H9 (cell line): Measurements from ENCODE around the gene TSPAN6. TPM values are rescaled to one million over a fixed set of nuclear protein-coding genes. Genes with fewer than 3 reads are reported as not detected.

Experiments used
- DNase-seq: peaks from one replicate; pipeline ENCODE4 v3.0.0-alpha.2; 2017
- H2AFZ ChIP-seq: one replicate; pipeline ENCODE4 v1.6.1; 2013; ENCODE audit warnings: mild to moderate bottlenecking, low read length, control low read depth, moderate library complexity
- H2AK5ac ChIP-seq: 2 replicates; pipeline ENCODE4 v1.6.1; 2013; ENCODE audit warnings: low read length, control low read depth, mixed read lengths; ENCODE audit not compliant: insufficient read length
- H2BK120ac ChIP-seq: one replicate; pipeline ENCODE4 v1.6.1; 2013; ENCODE audit warnings: low read depth, mild to moderate bottlenecking, low read length, control low read depth, inconsistent platforms; ENCODE audit not compliant: poor library complexity, severe bottlenecking
- H2BK12ac ChIP-seq: 2 replicates; pipeline ENCODE4 v1.6.1; 2013; ENCODE audit warnings: low read length, control low read depth, mixed read lengths, low read depth; ENCODE audit not compliant: insufficient read length
- H2BK15ac ChIP-seq: 2 replicates; pipeline ENCODE4 v1.6.1; 2013; ENCODE audit warnings: low read depth, low read length, control low read depth
- H2BK20ac ChIP-seq: one replicate; pipeline ENCODE4 v1.6.1; 2013; ENCODE audit warnings: low read depth, mild to moderate bottlenecking, low read length, control low read depth, inconsistent platforms; ENCODE audit not compliant: poor library complexity, severe bottlenecking
- H2BK5ac ChIP-seq: 2 replicates; pipeline ENCODE4 v1.6.1; 2013; ENCODE audit warnings: low read length, control low read depth, mixed read lengths; ENCODE audit not compliant: insufficient read length
- H3K14ac ChIP-seq: 2 replicates; pipeline ENCODE4 v1.6.1; 2013; ENCODE audit warnings: low read length, control low read depth; ENCODE audit not compliant: insufficient read depth
- H3K18ac ChIP-seq: 2 replicates; pipeline ENCODE4 v1.6.1; 2013; ENCODE audit warnings: low read depth, mild to moderate bottlenecking, mixed read lengths, low read length, control low read depth; ENCODE audit not compliant: insufficient read length
- H3K23ac ChIP-seq: 2 replicates; pipeline ENCODE4 v1.6.1; 2013; ENCODE audit warnings: low read length, control low read depth, mixed read lengths, low read depth; ENCODE audit not compliant: insufficient read length
- H3K23me2 ChIP-seq: 2 replicates; pipeline ENCODE4 v1.6.1; 2013; ENCODE audit warnings: low read depth, mild to moderate bottlenecking, mixed read lengths, low read length, control low read depth; ENCODE audit not compliant: insufficient read length, poor library complexity, severe bottlenecking
- H3K27ac ChIP-seq: 2 replicates; pipeline ENCODE4 v1.5.1; 2013; ENCODE audit warnings: low read length, control low read depth, mixed read lengths, low read depth; ENCODE audit not compliant: insufficient read length
- H3K27me3 ChIP-seq: 2 replicates; pipeline ENCODE4 v1.6.1; 2013; ENCODE audit warnings: low read length, control low read depth, inconsistent platforms; ENCODE audit not compliant: insufficient read depth
- H3K4ac ChIP-seq: 2 replicates; pipeline ENCODE4 v1.6.1; 2013; ENCODE audit warnings: low read depth, mild to moderate bottlenecking, control low read depth, inconsistent platforms, low read length, moderate library complexity
- H3K4me1 ChIP-seq: 2 replicates; pipeline ENCODE4 v1.6.1; 2013; ENCODE audit warnings: low read length, control low read depth, inconsistent platforms; ENCODE audit not compliant: insufficient read depth
- H3K4me2 ChIP-seq: 2 replicates; pipeline ENCODE4 v1.6.1; 2013; ENCODE audit warnings: low read length, control low read depth, mixed read lengths; ENCODE audit not compliant: insufficient read length, insufficient read depth
- H3K56ac ChIP-seq: 2 replicates; pipeline ENCODE4 v1.6.1; 2013; ENCODE audit warnings: low read depth, mild to moderate bottlenecking, mixed read lengths, low read length, control low read depth; ENCODE audit not compliant: insufficient read length
- H3K79me1 ChIP-seq: 2 replicates; pipeline ENCODE4 v1.6.1; 2013; ENCODE audit warnings: low read depth, mild to moderate bottlenecking, moderate library complexity, low read length, control low read depth, inconsistent platforms; ENCODE audit not compliant: insufficient read depth, poor library complexity, severe bottlenecking
- H3K79me2 ChIP-seq: 2 replicates; pipeline ENCODE4 v1.6.1; 2013; ENCODE audit warnings: low read length, control low read depth, inconsistent platforms; ENCODE audit not compliant: insufficient read depth
- H3K9ac ChIP-seq: 2 replicates; pipeline ENCODE4 v1.6.1; 2013; ENCODE audit warnings: low read length, control low read depth, mixed read lengths; ENCODE audit not compliant: insufficient read length; ENCODE audit errors: extremely low read depth
- H3K9me3 ChIP-seq: one replicate; pipeline ENCODE4 v1.6.1; 2013; ENCODE audit warnings: low read depth, low read length, inconsistent platforms; ENCODE audit not compliant: control insufficient read depth
- H3T11ph ChIP-seq: one replicate; pipeline ENCODE4 v1.6.1; 2013; ENCODE audit warnings: mild to moderate bottlenecking, low read length, control low read depth, inconsistent platforms
- H4K20me1 ChIP-seq: one replicate; pipeline ENCODE4 v1.6.1; 2013; ENCODE audit not compliant: control insufficient read depth, insufficient read length, insufficient read depth
- H4K5ac ChIP-seq: 2 replicates; pipeline ENCODE4 v1.6.1; 2013; ENCODE audit warnings: low read depth, mild to moderate bottlenecking, mixed read lengths, low read length, control low read depth; ENCODE audit not compliant: insufficient read length
- H4K8ac ChIP-seq: replicated peaks from 2 replicates; pipeline ENCODE4 v1.6.1; 2013; ENCODE audit warnings: low read length, control low read depth, mixed read lengths, low read depth; ENCODE audit not compliant: insufficient read length
- H4K91ac ChIP-seq: 2 replicates; pipeline ENCODE4 v1.6.1; 2013; ENCODE audit warnings: low read depth, mild to moderate bottlenecking, moderate library complexity, mixed read lengths, low read length, control low read depth; ENCODE audit not compliant: insufficient read length
- H3K27ac Mint-ChIP-seq, 3 experiments: 2 replicates in 2 of 3; 3 replicates in 1 of 3; pipeline ENCODE4 v1.8.0; 2020 to 2021; ENCODE audit warnings: mixed read lengths in 3 of 3, mild to moderate bottlenecking in 1 of 3, moderate library complexity in 1 of 3
- H3K27me3 Mint-ChIP-seq: 2 replicates; pipeline ENCODE4 v1.8.0; 2021; ENCODE audit warnings: low read depth, mild to moderate bottlenecking, moderate library complexity, mixed read lengths
- H3K36me3 Mint-ChIP-seq, 3 experiments: 2 replicates in 2 of 3; 3 replicates in 1 of 3; pipeline ENCODE4 v1.8.0; 2020 to 2021; ENCODE audit warnings: low read depth in 3 of 3, mixed read lengths in 3 of 3; ENCODE audit not compliant: insufficient read depth in 1 of 3
- H3K4me1 Mint-ChIP-seq, 2 experiments: 2 replicates each; pipeline ENCODE4 v1.8.0; 2020; ENCODE audit warnings: mixed read lengths in 2 of 2
- H3K4me3 Mint-ChIP-seq, 2 experiments: 2 replicates in 1 of 2; 3 replicates in 1 of 2; pipeline ENCODE4 v1.8.0; 2020 to 2021; ENCODE audit warnings: mild to moderate bottlenecking in 2 of 2, mixed read lengths in 2 of 2, moderate library complexity in 1 of 2
- H3K9me3 Mint-ChIP-seq, 2 experiments: 2 replicates in 1 of 2; 3 replicates in 1 of 2; pipeline ENCODE4 v1.8.0; 2020; ENCODE audit warnings: mild to moderate bottlenecking in 2 of 2, mixed read lengths in 2 of 2, moderate library complexity in 1 of 2
- WGBS: extraction: QIAGEN DNeasy Blood & Tissue Kit; methylation state at CpG from one replicate; pipeline ENCODE4 v1.1.7; 2013; ENCODE audit warnings: missing lambda C conversion rate, low lambda C conversion rate, mixed read lengths; ENCODE audit not compliant: insufficient read length; ENCODE audit errors: extremely low coverage; 5-methylcytosine and 5-hydroxymethylcytosine counted together
- total RNA-seq: library from RNA; stranded (reverse); gene quantifications from 2 replicates; pipeline ENCODE4 v1.2.1, GENCODE V29; 2021
- TF ChIP-seq, protein P1 (sequence below): fragments of 200-600 bp; sonication (generic); conservative IDR thresholded peaks from 3 replicates; pipeline ENCODE4 v1.8.0; 2021; ENCODE audit warnings: antibody characterized with exemption, mild to moderate bottlenecking

TSPAN6 gene
- total RNA-seq, 1 experiment from 2014 or later: 61.3 TPM

GRCh38 chrX:100672966-100673365 lies 36.4 kb upstream of the TSPAN6 start:
- Histone ChIP-seq H4K91ac (no peak overlapping the region), H3K79me1 (no peaks in the 10 kb centered on the region), H3K4ac (no peak overlapping the region), H4K20me1 (no peaks in the 10 kb centered on the region), H2BK120ac (no peak overlapping the region), H3K56ac (no peak overlapping the region), H3K14ac (no peak overlapping the region), H3K4me1 (no peaks in the 10 kb centered on the region), H3K9ac (no peak overlapping the region), H2AFZ (no peak overlapping the region), H3K23ac (no peak overlapping the region), H4K8ac (no peak overlapping the region), H3K23me2 (no peaks in the 10 kb centered on the region), H3K27me3 (no peaks in the 10 kb centered on the region), H3K4me2 (no peak overlapping the region), H2AK5ac (no peak overlapping the region), H2BK20ac (no peak overlapping the region), H3K79me2 (no peaks in the 10 kb centered on the region), H3K27ac (no peak overlapping the region), H2BK5ac (no peak overlapping the region), H2BK15ac (no peak overlapping the region), H3K9me3 (peaks cover 5% of the 10 kb centered on the region), H3T11ph (no peak overlapping the region), H4K5ac (no peak overlapping the region), H2BK12ac (no peak overlapping the region), H3K18ac (no peak overlapping the region)
- peaks cover 5 to 66% of the 10 kb centered on the region in 2 experiments; a peak in 3 of 5 replicates for H3K9me3 Mint-ChIP-seq
- TF ChIP-seq, protein P1, sequence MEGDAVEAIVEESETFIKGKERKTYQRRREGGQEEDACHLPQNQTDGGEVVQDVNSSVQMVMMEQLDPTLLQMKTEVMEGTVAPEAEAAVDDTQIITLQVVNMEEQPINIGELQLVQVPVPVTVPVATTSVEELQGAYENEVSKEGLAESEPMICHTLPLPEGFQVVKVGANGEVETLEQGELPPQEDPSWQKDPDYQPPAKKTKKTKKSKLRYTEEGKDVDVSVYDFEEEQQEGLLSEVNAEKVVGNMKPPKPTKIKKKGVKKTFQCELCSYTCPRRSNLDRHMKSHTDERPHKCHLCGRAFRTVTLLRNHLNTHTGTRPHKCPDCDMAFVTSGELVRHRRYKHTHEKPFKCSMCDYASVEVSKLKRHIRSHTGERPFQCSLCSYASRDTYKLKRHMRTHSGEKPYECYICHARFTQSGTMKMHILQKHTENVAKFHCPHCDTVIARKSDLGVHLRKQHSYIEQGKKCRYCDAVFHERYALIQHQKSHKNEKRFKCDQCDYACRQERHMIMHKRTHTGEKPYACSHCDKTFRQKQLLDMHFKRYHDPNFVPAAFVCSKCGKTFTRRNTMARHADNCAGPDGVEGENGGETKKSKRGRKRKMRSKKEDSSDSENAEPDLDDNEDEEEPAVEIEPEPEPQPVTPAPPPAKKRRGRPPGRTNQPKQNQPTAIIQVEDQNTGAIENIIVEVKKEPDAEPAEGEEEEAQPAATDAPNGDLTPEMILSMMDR: no peak
- peaks cover 5% of the 10 kb centered on the region for H3K27me3 Mint-ChIP-seq
- no CpG with 5 or more reads among the region's 3 CpGs for WGBS
- no peak overlapping the region for H3K4me3 Mint-ChIP-seq
- no peak for DNase-seq
- H3K36me3 Mint-ChIP-seq: peaks cover 0 to 2% (median 0%) of the 10 kb centered on the region in 3 experiments; a peak in 2 of 7 replicates
- H3K4me1 Mint-ChIP-seq: peaks cover 0 to 2% of the 10 kb centered on the region in 2 experiments; a peak in 1 of 4 replicates
- no peak overlapping the region for H3K27ac Mint-ChIP-seq
